ENCODE measurements around the gene KATNB1.

The KATNB1 gene

DNA sequence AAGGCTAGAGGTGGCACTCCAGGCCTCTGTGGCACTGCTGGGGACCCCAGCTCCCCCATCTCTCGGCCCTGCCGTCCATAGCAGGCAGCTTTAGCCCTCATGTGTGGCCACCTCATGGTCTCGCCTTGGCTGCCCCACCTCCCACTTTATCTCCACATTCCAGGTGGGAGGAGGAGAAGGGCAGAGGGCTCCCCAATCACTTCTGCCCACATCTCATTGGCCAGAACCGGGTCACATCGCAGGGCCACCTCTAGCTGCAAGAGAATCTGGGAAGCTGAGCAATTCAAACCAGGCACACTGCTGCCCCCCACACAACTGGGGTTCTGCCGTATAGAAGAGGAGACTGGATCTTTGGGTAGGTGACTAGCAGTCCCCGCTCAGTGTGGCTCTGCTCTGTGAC, 39.3 kb upstream of the KATNB1 start:
- DNase-seq (ENCODE audit: low read depth): no peak
- H3K4me3 ChIP-seq (ENCODE audit: low read depth, low read length): no peak overlapping the region
- TF ChIP-seq, protein P1, sequence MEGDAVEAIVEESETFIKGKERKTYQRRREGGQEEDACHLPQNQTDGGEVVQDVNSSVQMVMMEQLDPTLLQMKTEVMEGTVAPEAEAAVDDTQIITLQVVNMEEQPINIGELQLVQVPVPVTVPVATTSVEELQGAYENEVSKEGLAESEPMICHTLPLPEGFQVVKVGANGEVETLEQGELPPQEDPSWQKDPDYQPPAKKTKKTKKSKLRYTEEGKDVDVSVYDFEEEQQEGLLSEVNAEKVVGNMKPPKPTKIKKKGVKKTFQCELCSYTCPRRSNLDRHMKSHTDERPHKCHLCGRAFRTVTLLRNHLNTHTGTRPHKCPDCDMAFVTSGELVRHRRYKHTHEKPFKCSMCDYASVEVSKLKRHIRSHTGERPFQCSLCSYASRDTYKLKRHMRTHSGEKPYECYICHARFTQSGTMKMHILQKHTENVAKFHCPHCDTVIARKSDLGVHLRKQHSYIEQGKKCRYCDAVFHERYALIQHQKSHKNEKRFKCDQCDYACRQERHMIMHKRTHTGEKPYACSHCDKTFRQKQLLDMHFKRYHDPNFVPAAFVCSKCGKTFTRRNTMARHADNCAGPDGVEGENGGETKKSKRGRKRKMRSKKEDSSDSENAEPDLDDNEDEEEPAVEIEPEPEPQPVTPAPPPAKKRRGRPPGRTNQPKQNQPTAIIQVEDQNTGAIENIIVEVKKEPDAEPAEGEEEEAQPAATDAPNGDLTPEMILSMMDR (IDR thresholded peaks at IDR 0.05; ENCODE audit: low read depth, low read length, missing control alignments): no peak

DNA sequence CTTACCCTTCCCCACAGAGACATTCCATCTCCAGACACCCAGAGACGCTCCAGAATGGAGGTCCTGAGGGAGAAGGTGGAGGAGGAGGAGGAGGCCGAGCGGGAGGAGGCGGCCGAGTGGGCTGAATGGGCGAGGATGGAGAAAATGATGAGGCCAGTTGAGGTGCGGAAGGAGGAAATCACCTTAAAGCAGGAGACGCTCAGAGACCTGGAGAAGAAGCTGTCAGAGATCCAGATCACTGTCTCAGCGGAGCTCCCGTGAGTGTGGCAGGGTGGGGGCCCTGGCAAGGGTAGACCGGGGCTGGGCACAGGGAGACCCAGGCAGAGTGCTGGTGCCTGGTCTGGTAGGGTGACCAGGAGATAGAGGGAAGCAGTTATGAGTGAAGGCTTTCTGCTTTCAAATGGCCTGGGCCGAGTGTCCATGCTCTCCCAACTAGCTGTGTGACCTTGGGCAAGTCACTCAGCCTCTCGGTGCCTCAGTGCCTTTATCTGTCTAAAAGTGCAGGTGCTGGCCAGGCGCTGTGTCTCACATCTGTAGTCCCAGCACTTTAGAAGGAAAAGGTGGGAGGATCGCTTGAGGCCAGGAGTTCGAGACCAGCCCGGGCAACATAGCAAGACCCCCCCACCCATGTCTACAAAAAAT, 37.6 kb upstream of the KATNB1 start:
- no peak for DNase-seq (ENCODE audit: low read depth)
- H3K4me3 ChIP-seq (ENCODE audit: low read depth, low read length): no peak overlapping the region
- TF ChIP-seq, protein P1 (IDR thresholded peaks at IDR 0.05; ENCODE audit: low read depth, low read length, missing control alignments): no peak

DNA sequence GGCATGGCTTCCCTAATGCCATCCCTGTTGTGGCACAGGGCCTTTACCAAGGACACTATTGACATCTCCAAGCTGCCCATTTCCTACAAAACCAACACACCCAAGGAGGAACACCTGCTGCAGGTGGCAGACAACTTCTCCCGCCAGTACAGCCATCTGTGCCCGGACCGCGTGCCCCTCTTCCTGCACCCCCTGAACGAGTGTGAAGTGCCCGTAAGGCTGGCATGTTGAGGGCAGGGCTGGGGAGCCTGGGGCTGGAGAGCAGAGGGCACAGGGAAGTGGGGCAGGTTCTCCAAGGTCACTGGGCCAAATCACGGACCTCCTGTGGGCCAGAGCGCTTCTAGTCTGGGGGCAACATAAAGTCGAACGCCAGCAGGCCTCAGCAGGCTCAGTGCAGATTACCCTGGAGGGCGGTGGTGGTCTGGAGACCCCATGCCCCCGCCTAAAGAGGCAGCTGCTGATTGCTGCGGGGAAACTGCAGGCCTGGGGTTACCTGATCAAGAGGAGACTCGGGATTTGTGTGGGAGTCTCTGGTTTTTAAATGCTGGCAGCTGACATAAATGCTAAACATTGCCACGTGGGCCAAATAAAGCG, 36.7 kb upstream of the KATNB1 start:
- TF ChIP-seq, protein P1 (IDR thresholded peaks at IDR 0.05; ENCODE audit: low read depth, low read length, missing control alignments): no peak
- DNase-seq (ENCODE audit: low read depth): no peak
- no peak overlapping the region for H3K4me3 ChIP-seq (ENCODE audit: low read depth, low read length)

DNA sequence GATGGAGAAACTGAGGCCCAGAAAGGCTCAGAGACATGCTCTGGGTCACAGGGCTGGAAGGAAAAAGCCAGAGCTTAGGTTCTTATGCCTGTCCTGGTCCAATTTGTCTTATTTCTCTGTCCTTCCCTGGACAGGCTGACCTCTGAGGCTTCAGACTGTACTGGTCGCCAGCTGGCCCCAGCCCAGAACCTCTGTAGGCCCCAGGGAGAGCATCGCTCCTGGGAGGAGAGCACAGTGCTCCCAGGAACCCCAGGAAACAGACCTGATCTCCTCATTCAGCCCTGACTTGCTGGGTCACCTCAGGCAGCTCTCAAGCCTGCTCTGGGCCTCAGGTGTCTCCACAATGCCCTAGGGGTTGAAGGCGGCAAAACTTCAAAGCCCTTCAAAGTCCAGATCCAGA, 36.1 kb upstream of the KATNB1 start:
- no peak for DNase-seq (ENCODE audit: low read depth)
- H3K4me3 ChIP-seq (ENCODE audit: low read depth, low read length): no peak overlapping the region
- TF ChIP-seq, protein P1 (IDR thresholded peaks at IDR 0.05; ENCODE audit: low read depth, low read length, missing control alignments): no peak

DNA sequence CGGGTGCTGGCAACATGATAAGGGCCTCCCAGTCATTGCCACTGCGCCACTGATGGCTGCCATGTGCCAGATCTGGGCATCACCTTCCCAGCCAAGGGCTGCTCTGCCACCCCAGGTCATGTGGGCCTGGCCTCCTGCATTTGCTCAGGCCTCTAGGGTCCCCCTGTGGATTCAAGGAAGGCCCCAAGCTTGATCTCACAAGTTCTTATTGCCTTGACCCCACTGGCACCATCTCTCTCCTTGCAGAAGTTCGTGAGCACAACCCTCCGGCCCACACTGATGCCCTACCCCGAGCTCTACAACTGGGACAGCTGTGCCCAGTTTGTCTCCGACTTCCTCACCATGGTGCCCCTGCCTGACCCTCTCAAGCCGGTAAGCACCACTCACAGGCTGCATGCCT, 35.7 kb upstream of the KATNB1 start:
- TF ChIP-seq, protein P1 (IDR thresholded peaks at IDR 0.05; ENCODE audit: low read depth, low read length, missing control alignments): no peak
- no peak for DNase-seq (ENCODE audit: low read depth)
- no peak overlapping the region for H3K4me3 ChIP-seq (ENCODE audit: low read depth, low read length)

DNA sequence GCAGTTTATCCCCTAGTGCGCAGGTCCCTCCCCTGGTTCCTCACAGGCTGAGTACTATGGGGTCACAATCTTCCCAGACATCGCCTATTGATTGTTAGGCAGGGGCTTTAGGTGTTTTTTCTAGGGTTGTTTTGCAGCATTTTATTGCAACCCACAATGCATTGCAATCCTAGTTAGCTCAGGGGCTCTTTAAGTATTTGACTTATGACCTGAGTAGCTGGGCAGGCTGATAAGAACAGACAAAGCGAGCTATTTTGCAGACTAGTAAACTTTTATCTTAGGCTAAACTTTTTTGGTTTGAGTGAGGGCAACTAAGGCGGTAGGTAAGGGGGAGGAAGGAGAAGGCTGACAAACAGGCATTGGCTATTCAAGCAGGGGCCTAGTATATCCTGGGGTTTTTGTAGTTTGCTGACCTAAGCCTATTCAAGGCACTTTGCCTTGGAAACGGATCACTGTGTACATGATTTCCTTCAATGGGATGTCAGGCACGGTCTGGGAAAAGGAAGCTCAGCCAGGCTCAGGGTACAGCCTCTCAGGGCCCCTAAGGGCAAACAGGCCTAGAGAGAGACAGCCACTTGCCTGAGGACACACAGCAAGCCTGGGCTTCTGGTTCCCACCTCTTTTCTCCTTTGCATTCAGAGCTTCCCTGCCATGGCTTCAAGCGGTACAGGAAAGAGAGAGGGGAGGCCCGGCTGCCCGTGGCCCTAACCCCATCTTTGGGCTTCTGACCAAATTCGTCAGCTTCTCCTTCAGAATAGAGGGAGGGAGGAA, 34.6 kb upstream of the KATNB1 start:
- no peak overlapping the region for H3K4me3 ChIP-seq (ENCODE audit: low read depth, low read length)
- no peak for DNase-seq (ENCODE audit: low read depth)
- TF ChIP-seq, protein P1 (IDR thresholded peaks at IDR 0.05; ENCODE audit: low read depth, low read length, missing control alignments): no peak

Measured in GM12864 (cell line).